HG02610 (cell line): ENCODE results near the gene GSS.

Experiments used
- ATAC-seq: cut with Tn5 transposase; IDR thresholded peaks from one replicate; pipeline ENCODE4 v1.9.1; 2021; ENCODE audit warnings: mild to moderate bottlenecking, moderate library complexity; ENCODE audit not compliant: unreplicated experiment

Gene GSS

DNA sequence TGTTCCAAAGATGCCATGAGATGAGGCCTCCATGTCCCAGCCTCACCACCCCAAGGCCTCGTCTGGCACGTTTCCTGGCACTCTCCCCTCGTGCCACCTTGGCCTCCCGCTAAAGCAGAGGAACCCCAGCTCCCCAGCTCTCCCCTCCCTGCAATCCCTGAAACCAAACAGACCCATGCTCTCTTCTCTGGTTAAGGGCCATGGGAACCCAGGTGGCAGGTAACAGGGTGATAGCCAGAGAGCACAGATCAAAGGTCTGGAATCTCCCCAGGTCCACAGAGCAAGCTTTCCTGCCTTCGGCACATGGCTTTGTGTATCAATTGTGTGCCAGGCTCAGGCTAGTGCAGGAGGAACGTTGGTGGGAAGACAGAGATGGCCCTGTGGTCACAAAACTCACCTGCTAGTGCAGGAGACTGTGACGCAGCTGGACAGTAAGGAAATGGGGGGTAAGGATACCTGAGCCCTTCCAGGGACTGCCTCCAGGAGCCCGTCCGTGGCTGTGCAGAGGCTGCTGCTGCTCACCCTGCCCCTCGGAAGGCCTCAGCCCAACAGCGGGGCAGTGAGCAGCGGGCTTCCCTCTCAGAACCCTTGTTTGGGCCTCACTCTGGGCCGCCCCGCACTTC is 39.0 kb upstream of the GSS start:
- ATAC-seq: no peak

DNA sequence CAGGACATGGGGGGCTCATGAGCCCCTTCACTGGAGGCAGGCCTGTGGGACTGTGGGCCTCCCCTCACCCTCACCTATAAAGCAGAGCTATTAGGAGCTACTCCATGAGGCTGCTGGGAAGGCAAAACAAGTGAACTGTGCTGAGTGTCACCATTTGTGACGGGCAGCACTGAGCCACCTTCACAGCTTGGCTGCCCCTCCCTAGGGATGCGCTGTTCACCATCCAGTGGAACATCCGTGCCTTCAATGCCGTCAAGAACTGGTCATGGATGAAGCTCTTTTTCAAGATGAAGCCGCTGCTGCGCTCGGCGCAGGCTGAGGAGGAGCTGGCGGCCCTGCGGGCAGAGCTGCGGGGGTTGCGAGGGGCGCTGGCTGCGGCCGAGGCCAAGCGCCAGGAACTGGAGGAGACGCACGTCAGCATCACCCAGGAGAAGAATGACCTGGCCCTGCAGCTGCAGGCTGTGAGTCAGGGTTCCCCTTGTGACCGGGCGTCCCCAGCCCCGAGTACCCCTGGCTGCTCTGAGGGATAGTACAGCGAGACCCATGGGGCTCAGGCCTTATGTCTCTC is 38.4 kb upstream of the GSS start:
- no peak for ATAC-seq

DNA sequence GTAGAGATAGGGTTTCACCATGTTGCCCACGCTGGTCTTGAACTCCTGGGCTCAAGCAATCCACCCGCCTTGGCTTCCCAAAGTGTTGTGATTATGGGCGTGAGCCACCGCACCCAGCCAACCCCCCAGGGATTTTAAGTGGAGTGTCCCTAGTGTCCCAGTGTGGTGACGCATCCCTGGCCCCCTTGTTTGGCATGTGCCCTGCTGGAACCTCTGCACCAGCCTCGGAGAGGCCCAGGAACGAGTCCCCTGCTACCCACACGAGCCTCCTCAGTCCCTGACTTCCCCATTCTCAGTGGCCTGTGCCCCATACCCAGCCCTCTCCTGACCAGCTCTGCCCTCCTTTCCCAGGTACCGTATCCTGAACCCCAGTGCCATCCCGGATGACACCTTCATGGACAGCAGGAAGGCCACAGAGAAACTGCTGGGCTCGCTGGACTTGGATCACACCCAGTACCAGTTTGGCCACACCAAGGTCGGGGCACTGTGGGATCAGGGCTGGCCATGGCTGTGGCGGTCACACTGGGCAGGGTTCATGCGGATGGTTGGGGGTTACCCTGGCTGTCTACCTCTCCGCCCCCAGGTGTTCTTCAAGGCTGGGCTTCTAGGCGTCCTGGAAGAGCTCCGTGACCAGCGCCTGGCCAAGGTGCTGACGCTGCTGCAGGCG is 37.3 kb upstream of the GSS start:
- ATAC-seq: no peak

DNA sequence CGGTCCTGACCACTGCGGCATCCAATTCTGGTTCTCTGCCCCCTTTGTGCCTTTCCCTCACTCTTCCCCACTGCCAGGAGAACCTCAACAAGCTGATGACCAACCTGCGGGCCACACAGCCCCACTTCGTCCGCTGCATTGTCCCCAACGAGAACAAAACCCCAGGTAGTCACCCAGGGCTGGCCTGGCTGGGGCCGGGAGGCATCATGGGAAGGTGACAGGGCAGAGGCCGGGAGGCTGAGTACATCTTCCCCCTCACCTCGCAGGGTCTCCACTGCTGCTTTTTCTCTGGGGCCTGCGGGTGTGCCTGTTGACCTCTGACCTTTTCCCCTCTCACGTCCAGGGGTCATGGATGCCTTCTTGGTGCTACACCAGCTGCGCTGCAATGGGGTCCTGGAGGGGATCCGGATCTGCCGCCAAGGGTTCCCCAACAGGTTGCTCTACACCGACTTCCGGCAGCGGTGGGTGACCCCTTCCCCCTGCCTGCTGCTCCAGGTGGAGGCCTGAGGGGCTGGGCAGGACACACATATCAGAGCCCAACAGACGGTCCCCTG is 35.1 kb upstream of the GSS start:
- no peak for ATAC-seq

DNA sequence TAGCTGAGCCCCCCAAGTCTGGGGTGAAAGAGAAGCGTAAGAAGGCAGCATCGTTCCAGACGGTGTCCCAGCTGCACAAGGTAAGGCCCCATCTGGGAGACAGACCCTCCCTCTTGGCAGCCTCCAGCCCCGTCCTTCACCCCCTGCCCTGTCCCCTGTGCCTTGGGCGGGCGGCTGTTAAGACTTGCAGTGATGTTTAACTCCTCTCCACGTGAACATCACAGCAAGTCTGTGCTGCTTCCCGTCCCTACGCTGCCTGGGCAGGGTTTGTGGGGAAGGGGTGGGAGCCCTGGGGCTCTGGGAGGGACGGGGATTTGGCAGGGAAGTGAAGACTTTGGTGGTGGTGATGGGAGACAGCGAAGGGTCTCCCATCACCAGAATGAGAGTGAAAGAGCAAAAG is 34.6 kb upstream of the GSS start:
- no peak for ATAC-seq

DNA sequence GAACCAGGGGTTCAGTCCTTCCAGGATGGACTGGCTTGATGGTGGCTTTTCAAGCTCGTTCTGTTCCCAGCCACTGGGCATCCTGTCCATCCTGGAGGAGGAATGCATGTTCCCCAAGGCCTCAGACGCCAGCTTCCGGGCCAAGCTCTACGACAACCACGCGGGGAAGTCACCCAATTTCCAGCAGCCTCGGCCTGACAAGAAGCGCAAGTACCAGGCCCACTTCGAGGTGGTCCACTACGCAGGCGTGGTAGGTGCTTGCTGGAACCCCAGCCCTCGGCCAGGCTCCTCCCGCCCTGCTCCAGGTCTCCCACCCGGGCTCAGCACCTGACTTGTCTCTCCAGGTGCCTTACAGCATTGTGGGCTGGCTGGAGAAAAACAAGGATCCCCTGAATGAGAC is 34.1 kb upstream of the GSS start:
- ATAC-seq: no peak

- ATAC-seq: no peak
Measured at GRCh38 chr20:34989118-34989517, 33.5 kb upstream of the GSS start.

- ATAC-seq: no peak
Measured at GRCh38 chr20:34988191-34988540, 32.6 kb upstream of the GSS start.

- no peak for ATAC-seq
Measured at GRCh38 chr20:34987288-34988190, 31.9 kb upstream of the GSS start.

- ATAC-seq: no peak
Measured at GRCh38 chr20:34986311-34987287, 31.0 kb upstream of the GSS start.

DNA sequence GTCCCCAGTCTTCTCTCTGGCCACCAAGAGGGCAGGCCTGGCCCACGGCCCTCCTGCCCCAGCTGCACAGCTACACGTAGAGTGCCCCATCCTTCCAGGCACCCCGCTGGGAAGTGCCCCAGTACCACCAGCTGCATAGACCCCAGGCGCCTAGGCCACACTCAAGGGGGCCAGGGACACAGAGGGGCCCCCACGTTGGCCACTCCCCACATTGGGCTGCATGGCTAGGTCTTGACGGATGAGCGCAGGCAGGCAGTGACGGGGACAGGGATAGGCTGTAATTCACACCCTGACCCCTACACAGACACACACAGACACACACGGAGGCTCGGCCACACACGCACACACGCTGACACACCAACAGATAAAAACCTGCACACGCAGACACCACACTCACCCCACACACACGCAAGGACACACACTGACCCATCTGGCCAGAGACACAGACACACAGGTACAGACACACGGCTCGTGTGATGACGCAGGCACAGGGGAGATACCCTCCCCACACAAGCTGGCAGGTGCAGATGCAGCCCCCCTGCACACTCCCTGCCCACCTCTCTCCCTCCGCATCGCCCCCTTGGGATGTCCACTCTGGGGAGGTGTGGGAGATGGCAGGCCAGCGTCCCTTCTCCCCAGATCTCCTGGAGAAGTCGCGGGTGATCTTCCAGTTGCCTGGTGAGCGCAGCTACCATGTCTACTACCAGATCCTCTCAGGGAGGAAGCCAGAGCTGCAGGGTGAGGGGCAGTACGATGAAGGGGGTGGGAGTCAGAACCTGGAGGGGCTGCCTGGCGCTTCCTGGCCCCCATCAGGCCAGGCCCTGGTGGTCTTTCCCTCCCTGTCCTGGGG is 30.1 kb upstream of the GSS start:
- no peak for ATAC-seq

- no peak for ATAC-seq
Measured at GRCh38 chr20:34984756-34985261, 29.2 kb upstream of the GSS start.

DNA sequence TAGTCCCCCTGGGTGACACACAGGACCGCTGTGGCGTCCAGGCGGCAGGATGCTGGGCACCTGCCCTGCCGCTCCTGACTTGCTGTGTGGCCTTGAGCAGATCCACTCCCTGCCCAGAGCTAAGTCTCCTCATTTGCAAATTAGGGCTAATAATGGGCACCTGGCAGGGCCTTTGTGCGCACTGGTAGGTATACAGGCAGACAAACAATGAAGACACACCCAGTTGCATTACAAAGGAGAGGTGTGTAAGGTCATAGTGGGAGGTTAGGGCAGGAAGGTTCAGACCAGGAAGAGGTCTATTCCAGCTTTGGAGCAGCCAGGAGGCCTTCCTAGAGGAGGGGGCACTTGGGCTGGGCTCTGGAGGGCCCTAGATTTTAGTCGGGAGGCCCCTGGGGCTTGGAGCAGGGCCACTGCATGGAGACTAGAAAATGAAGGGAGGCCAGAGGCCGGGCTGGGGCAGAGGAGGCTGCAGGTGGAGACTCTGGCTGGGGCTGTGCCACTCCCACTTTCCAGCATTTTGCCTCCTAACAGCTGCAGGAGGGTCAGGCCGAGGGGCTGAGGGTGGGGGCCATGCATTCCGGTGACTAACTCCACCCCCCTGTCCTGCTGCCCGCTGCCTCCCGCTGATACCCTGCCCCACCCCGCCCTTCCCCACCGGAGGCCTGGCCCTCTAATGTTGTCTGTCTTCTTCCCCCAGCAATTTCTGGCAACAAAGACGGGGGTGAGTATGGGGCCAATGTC is 28.6 kb upstream of the GSS start:
- ATAC-seq: no peak

DNA sequence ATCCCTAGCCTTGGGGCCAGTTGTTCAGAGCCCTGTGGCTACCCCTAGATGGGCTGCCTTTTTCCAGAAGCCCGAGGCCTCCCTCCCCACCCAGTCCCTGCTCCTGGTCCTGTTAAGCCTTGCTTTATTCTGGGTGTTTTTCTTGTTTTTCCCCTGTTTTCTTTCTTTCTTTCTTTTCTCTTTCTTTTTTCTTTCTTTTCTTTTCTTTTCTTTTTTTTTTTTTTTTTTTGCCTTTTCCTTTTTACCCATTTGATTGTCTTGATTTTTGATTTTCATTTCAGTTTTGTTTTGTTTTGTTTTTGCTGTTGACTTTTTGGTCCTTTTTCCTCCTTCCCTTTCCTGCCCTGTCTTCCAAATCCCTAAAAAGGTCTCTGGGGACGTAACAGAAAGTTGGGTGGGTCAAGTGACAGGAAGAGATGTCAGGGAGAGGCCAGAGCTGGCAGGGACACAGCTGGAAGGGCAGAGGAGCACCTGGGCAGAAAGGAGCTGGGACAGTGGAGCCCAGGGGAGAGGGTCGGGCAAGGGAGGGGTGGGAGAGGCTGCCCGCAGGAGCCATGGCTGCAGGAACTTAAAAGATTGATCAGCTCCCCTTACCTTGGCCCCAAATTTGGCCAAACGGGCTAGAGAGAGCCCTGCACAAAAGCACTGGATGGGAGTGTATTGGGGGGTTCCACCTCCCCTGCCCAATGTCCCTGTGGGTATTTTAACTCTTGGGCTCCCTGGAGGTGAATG is 27.6 kb upstream of the GSS start:
- no peak for ATAC-seq

DNA sequence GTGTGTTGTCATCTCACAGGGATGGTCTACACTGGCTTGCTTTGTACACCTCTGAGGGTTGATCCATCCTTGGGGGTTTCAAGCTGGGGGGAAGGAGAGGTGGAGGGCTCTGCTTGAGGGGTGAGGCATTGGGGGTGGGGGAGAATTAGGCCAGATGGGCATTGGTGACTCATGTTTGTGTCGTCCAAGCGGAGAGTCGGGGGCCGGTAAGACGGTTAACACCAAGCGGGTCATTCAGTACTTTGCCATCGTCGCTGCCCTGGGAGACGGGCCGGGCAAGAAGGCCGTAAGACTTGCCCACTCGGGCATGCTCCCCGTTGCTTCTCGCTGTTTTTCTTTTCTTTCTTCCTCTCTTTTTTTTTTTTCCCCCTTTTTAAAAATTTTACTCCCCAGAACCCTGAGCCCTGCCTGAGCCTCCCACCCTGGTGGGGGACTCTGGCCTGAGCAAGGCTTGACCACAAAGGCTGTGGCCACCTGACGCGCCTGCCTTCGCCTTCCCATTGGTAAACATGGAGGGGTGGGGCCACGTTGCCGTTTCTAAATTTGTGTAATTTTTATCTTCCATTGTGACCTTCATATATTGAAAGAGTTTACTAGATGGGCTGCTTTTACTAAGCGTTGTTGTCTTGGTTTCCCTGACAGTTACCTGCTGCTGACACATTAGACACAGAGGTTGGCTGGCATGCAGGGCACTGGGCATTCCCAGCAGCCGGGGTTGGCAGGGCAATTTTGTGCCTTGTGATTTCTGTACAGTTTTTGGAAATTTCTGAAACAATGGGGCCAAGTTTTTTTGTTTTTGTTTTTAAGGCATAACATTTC is 26.9 kb upstream of the GSS start:
- no peak for ATAC-seq

DNA sequence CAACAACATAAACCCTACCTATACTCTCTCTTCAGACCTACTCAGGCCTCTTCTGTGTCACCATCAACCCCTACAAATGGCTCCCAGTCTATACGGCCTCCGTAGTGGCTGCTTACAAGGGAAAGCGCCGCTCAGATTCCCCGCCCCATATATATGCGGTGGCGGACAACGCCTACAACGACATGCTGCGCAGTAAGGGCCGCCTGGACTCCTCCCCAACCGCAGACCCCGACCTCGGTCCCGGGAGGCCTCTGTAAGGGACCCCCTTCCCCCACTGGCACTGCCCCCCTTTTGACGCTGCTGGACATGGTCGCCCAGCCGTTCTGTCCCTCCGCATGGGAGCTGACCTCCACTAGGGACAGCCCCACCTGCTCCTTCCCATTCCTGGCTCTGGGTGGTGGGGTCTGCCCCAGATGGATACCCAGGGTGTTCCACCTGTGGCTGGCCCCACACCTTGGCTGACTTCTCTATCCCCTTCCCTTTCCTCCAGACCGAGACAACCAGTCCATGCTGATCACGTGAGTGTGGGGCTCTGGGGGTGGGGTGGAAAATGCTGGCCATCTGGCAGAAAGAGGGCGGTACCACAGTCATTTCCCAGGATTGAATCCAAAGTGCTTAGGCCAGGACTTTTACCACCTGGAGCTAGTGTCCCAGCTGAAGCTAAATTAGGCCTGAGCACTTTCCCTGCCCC is 25.1 kb upstream of the GSS start:
- ATAC-seq: no peak
